Thoracic aorta (tissue), 2 donors: ENCODE results near the gene CRYGA. TPM values are rescaled to one million over a fixed set of nuclear protein-coding genes. Genes with fewer than 3 reads are reported as not detected.

Experiments used
- ATAC-seq: fragments of 150-250 bp; one replicate; pipeline ENCODE4 v1.8.0; 2017; ENCODE audit warnings: low read depth; ENCODE audit not compliant: insufficient number of reproducible peaks, low FRiP score
- DNase-seq: peaks from one replicate; pipeline ENCODE4 v3.0.0-alpha.2; 2020; ENCODE audit warnings: low spot score
- H3K27ac ChIP-seq, 2 donors: fragments of 200-600 bp; sonication (generic); 1 replicate in 1 of 2; 2 replicates in 1 of 2; pipeline ENCODE4 v1.5.1; 2016; ENCODE audit warnings: mild to moderate bottlenecking in 2 of 2, moderate library complexity in 2 of 2
- H3K27me3 ChIP-seq: fragments of 200-600 bp; sonication (generic); replicated peaks from 2 replicates; pipeline ENCODE4 v1.6.0; 2016; ENCODE audit warnings: mild to moderate bottlenecking; ENCODE audit not compliant: insufficient read depth
- H3K36me3 ChIP-seq: fragments of 200-600 bp; sonication (generic); one replicate; pipeline ENCODE4 v1.5.1; 2016
- H3K4me1 ChIP-seq, 2 donors: fragments of 200-600 bp; sonication (generic); 1 replicate in 1 of 2; 2 replicates in 1 of 2; pipeline versions ENCODE4 v1.5.1 to v1.6.0; 2016; ENCODE audit warnings: low read depth in 2 of 2, mild to moderate bottlenecking in 1 of 2; ENCODE audit not compliant: control insufficient read depth in 1 of 2
- H3K4me3 ChIP-seq: fragments of 200-600 bp; sonication (generic); 2 replicates; pipeline ENCODE4 v1.5.1; 2016; ENCODE audit warnings: mild to moderate bottlenecking
- H3K9me3 ChIP-seq: fragments of 200-600 bp; sonication (generic); 2 replicates; pipeline ENCODE4 v1.5.1; 2016
- total RNA-seq, 2 donors: library from RNA; depleted of rRNA; stranded (reverse); fragments of >200 nt; gene quantifications; one replicate each; pipeline versions ENCODE4 v1.1.0 to v1.2.3, GENCODE V29; 2016
- TF ChIP-seq, protein P1 (sequence below): fragments of 200-600 bp; sonication (generic); IDR thresholded peaks from one replicate; pipeline ENCODE4 v1.5.1; 2019; ENCODE audit warnings: antibody characterized with exemption

CRYGA gene
- total RNA-seq, 2 donors from 2014 or later = not detected

DNA sequence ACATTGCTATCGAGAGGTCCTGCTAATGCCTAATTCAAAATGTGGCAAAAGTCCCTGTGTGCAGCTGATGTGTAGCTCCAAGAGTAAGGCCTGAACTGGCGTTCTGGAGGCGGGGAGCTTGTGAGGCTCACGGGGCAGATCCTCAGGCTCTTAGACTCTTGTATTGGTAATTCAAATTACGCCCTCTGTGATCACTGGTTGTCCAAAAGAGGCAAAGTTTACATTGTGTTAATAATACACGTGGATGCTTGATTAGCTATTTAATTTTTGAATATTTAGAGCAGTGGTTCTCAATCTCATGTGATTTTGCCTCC lies 12.4 kb upstream of the CRYGA start:
- H3K36me3 ChIP-seq = no peaks in the 10 kb centered on the region
- peak overlapping the region; percentile 11 for H3K4me3 ChIP-seq
- H3K27ac ChIP-seq = no peak overlapping the region
- no peaks in the 10 kb centered on the region for H3K4me1 ChIP-seq
- TF ChIP-seq, protein P1, sequence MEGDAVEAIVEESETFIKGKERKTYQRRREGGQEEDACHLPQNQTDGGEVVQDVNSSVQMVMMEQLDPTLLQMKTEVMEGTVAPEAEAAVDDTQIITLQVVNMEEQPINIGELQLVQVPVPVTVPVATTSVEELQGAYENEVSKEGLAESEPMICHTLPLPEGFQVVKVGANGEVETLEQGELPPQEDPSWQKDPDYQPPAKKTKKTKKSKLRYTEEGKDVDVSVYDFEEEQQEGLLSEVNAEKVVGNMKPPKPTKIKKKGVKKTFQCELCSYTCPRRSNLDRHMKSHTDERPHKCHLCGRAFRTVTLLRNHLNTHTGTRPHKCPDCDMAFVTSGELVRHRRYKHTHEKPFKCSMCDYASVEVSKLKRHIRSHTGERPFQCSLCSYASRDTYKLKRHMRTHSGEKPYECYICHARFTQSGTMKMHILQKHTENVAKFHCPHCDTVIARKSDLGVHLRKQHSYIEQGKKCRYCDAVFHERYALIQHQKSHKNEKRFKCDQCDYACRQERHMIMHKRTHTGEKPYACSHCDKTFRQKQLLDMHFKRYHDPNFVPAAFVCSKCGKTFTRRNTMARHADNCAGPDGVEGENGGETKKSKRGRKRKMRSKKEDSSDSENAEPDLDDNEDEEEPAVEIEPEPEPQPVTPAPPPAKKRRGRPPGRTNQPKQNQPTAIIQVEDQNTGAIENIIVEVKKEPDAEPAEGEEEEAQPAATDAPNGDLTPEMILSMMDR = no peak
- no peaks in the 10 kb centered on the region for H3K27me3 ChIP-seq
- ATAC-seq = no peak
- DNase-seq = no peak
- no peaks in the 10 kb centered on the region for H3K9me3 ChIP-seq

DNA sequence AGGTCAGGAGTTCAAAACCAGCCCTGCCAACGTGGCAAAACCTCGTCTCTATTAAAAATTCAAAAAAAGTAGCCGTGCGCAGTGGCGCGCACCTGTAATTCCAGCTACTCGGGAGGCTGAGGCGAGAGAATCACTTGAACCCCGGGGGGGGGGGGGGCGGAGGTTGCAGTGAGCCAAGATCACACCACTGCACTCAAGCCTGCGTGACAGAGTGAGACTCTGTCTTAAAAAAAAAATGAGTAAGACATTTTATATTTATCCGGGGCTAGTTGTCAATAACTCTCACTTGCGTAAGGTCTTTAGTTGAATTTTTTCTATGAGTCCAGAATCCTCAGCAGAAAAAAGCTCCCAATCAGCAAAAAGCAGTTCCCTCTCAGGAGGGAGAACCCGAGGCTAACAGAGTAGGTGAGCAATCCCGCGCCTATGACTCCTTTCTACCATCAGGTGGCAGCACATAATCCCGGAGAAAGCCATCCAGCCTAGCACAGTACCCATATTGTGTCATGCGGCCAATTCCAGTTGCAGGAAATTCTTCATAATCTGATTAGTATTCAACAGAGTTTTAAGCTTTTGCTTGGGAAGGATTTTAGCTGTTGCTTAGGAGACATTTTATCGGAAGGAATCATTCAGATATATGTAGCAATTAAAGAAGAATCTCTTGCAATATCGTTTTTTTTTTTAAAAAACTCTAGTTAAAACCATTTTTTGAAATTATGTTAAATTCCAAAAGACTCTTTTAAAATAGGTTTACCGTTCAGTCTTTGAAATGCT lies 11.9 kb upstream of the CRYGA start:
- Histone ChIP-seq H3K4me3 (peak overlapping the region; percentile 11), H3K27me3 (no peaks in the 10 kb centered on the region), H3K9me3 (no peaks in the 10 kb centered on the region), H3K27ac (no peak overlapping the region), H3K36me3 (no peaks in the 10 kb centered on the region), H3K4me1 (no peaks in the 10 kb centered on the region)
- TF ChIP-seq, protein P1 = peak; percentile 74
- peak; percentile 96 for ATAC-seq
- peak; percentile 28 for DNase-seq

DNA sequence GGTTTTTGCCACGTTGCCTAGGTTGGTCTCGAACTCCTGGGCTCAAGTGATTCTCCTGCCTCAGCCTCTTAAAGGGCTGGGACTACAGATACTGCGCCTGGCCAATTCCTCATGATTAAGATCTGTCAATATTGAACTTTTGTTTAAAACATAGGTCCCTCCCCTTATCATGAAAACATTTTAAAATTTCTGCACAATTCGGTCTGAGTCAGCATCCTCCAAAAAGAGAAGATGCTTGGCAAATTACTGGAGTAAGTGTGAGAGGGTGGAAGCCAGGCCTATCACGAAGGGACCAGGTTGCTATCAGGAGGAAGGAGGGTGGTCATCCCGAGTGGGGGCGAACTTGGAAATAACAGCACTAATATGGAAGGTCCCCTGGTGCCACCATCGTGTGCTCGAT lies 10.8 kb upstream of the CRYGA start:
- Histone ChIP-seq H3K27me3 (no peaks in the 10 kb centered on the region), H3K27ac (no peak overlapping the region), H3K4me1 (no peaks in the 10 kb centered on the region), H3K36me3 (no peaks in the 10 kb centered on the region), H3K4me3 (no peak overlapping the region), H3K9me3 (no peaks in the 10 kb centered on the region)
- ATAC-seq (no peak), DNase-seq (no peak)
- TF ChIP-seq, protein P1 = no peak

DNA sequence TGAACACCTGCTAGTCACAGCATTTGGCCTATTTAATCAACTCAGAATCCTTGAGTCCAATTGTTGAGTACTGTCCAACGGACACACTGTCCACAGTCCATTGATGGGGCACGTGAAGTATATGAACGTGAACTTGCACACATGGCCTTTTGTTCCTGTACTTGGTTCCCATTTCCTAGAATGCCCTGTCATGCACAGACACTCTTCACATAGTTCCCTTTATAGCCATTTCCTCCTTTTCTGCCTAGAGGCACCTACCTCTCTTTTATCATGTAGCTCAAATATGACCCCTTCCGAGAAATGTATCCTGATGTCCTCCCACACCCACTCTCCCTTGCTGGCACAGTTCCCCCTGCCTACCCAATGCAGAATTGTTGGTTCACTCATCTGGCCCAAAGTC lies 8.7 kb upstream of the CRYGA start:
- Histone ChIP-seq H3K9me3 (no peaks in the 10 kb centered on the region), H3K4me3 (no peak overlapping the region), H3K36me3 (no peaks in the 10 kb centered on the region), H3K27ac (no peak overlapping the region), H3K27me3 (no peaks in the 10 kb centered on the region), H3K4me1 (no peaks in the 10 kb centered on the region)
- ATAC-seq (no peak), DNase-seq (no peak)
- TF ChIP-seq, protein P1 = no peak

DNA sequence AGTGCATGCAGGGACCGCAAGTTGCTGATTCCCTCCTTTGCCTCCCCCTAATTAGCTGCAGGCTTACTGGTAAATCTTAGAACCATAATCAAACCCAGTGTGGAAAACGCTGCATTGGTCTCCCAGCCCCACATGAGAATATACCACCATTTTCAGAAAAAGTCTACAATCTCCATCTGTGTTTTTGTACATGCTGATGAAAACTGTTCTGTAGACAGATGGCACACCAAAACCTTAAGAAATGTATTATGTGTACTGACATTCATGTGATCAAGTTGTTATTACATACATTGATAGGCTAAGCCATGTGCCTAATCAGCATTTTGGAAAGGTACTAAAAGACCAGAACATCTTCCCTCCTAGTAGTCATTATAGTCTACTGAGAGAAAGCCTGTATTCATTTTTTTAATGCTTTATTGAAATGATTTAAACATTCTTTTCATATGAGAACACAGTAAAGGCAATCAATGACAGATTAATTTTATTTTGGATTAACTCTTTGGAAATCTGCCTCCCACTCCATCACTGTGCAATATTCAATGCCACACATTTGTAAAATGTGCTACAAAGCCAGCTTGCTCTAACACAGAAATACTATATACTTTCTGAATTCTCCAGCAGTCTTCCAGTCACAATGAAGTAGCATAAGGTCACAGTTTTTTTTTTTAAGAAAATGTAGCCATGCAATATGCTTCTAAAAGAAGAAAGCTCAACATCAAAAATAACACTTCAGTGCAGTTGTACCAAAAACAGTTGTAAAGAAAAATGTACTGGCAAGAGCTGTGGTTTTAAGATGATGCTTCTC lies 1.8 kb upstream of the CRYGA start:
- DNase-seq = no peak
- TF ChIP-seq, protein P1 = no peak

More for the DNA sequence above, 1.8 kb upstream of the CRYGA start:
- Histone ChIP-seq H3K27me3 (no peaks in the 10 kb centered on the region), H3K36me3 (no peaks in the 10 kb centered on the region), H3K4me1 (no peaks in the 10 kb centered on the region), H3K27ac (no peak overlapping the region), H3K9me3 (no peaks in the 10 kb centered on the region), H3K4me3 (no peak overlapping the region)
- no peak for ATAC-seq
